Measurements from ENCODE around the gene FAM81B. TPM values are rescaled to one million over a fixed set of nuclear protein-coding genes. Genes with fewer than 3 reads are reported as not detected.

The FAM81B gene
- total and polyA plus RNA-seq, 2 experiments from 2014 or later: 0.80 TPM; not detected in 1

GRCh38 chr5:95417971-95418370 lies 26.8 kb downstream of the FAM81B start:
- no peak overlapping the region for H3K4me2 ChIP-seq

DNA sequence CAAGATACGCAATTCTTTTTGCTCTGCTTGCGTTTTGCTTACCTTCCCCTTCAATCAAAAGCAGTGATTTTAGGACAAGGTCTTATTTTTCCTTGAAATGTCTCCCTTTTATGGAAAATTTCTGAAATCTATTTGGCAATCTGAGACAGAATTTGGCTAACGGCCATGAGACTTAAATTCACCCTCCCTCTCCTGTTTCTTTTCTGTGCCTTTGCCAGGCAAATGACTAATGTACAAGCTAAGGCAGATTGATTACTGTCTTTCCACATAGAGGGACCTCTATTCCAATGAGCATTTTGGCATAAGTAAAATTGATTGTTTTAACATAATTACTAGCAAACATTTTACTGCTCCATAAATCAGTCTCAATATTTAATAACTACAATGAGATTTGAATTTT lies 31.7 kb downstream of the FAM81B start:
- TF ChIP-seq CTCF (IDR thresholded peaks at IDR 0.05; ENCODE audit: poor library complexity) (no peak), EZH2phosphoT487 (IDR thresholded peaks at IDR 0.05; ENCODE audit: low read depth, severe bottlenecking, unreplicated experiment) (no peak), EZH2 (IDR thresholded peaks at IDR 0.05; ENCODE audit: borderline replicate concordance) (no peak)
- Histone ChIP-seq H3K9me2 (replicated peaks; ENCODE audit: insufficient read depth) (no peaks in the 10 kb centered on the region), H3K4me2 (no peak overlapping the region), H3K4me3 (no peak overlapping the region), H3K79me2 (no peaks in the 10 kb centered on the region), H3K27me3 (no peaks in the 10 kb centered on the region), H3K4me1 (ENCODE audit: insufficient read depth) (no peaks in the 10 kb centered on the region), H2AFZ (no peak overlapping the region), H3K36me3 (replicated peaks; ENCODE audit: insufficient read depth, low read depth) (no peaks in the 10 kb centered on the region), H3K27ac (no peak overlapping the region), H4K20me1 (ENCODE audit: insufficient read depth, poor library complexity, severe bottlenecking) (no peaks in the 10 kb centered on the region), H3K9me3 (ENCODE audit: low read depth) (no peaks in the 10 kb centered on the region)
- no peak for DNase-seq (ENCODE audit: low spot score)
- 92% methylated on average over 3 of the region's 3 CpGs for WGBS (ENCODE audit: low lambda C conversion rate, missing lambda C conversion rate)

More at GRCh38 chr5:95417971-95418370, 26.8 kb downstream of the FAM81B start:
- TF ChIP-seq EZH2phosphoT487 (IDR thresholded peaks at IDR 0.05; ENCODE audit: low read depth, severe bottlenecking, unreplicated experiment): no peak
- no peak for TF ChIP-seq EZH2 (IDR thresholded peaks at IDR 0.05; ENCODE audit: borderline replicate concordance)
- TF ChIP-seq CTCF (IDR thresholded peaks at IDR 0.05; ENCODE audit: poor library complexity): no peak
- no peaks in the 10 kb centered on the region for H3K36me3 ChIP-seq (replicated peaks; ENCODE audit: insufficient read depth, low read depth)
- no peak overlapping the region for H3K4me3 ChIP-seq
- no peak for DNase-seq (ENCODE audit: low spot score)
- no peaks in the 10 kb centered on the region for H4K20me1 ChIP-seq (ENCODE audit: insufficient read depth, poor library complexity, severe bottlenecking)
- H2AFZ ChIP-seq: no peak overlapping the region
- whole genome bisulfite sequencing (ENCODE audit: low lambda C conversion rate, missing lambda C conversion rate): 92% methylated on average over 3 of the region's 3 CpGs
- no peaks in the 10 kb centered on the region for H3K4me1 ChIP-seq (ENCODE audit: insufficient read depth)
- no peaks in the 10 kb centered on the region for H3K9me3 ChIP-seq (ENCODE audit: low read depth)
- no peaks in the 10 kb centered on the region for H3K27me3 ChIP-seq
- no peak overlapping the region for H3K27ac ChIP-seq
- no peaks in the 10 kb centered on the region for H3K9me2 ChIP-seq (replicated peaks; ENCODE audit: insufficient read depth)
- H3K79me2 ChIP-seq: no peaks in the 10 kb centered on the region

- Histone ChIP-seq H3K4me2 (no peak overlapping the region), H3K9me2 (replicated peaks; ENCODE audit: insufficient read depth) (no peaks in the 10 kb centered on the region), H3K36me3 (replicated peaks; ENCODE audit: insufficient read depth, low read depth) (no peaks in the 10 kb centered on the region), H3K9me3 (ENCODE audit: low read depth) (no peaks in the 10 kb centered on the region), H4K20me1 (ENCODE audit: insufficient read depth, poor library complexity, severe bottlenecking) (no peaks in the 10 kb centered on the region), H3K4me3 (no peak overlapping the region), H2AFZ (no peak overlapping the region), H3K27me3 (no peaks in the 10 kb centered on the region), H3K4me1 (ENCODE audit: insufficient read depth) (no peaks in the 10 kb centered on the region), H3K27ac (no peak overlapping the region), H3K79me2 (no peaks in the 10 kb centered on the region)
- WGBS (ENCODE audit: low lambda C conversion rate, missing lambda C conversion rate): 85% methylated on average over 4 of the region's 4 CpGs
- DNase-seq (ENCODE audit: low spot score): no peak
- no peak for TF ChIP-seq EZH2phosphoT487 (IDR thresholded peaks at IDR 0.05; ENCODE audit: low read depth, severe bottlenecking, unreplicated experiment)
- no peak for TF ChIP-seq CTCF (IDR thresholded peaks at IDR 0.05; ENCODE audit: poor library complexity)
- TF ChIP-seq EZH2 (IDR thresholded peaks at IDR 0.05; ENCODE audit: borderline replicate concordance): no peak
Measured at GRCh38 chr5:95424016-95424415, 32.9 kb downstream of the FAM81B start.

DNA sequence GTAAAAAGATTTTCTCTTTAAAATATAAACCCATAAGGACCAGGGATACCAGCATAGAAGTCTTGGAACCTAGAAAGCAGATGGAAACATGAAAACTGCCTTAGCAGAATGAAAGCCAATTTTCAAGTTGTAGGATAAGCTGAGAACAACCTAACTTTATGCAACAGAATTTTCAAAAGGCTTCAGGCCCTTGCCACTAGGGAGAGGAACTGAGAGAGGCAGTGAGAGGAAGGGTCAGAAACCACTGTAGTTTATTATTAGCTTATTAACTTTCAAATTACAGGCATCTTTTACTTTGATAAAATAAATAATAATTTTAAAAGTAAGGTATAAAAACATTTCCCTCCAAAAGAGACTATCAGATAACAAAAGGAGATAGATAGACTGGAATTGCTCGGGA lies 33.4 kb downstream of the FAM81B start:
- H3K27ac ChIP-seq: no peak overlapping the region
- no peak for TF ChIP-seq EZH2 (IDR thresholded peaks at IDR 0.05; ENCODE audit: borderline replicate concordance)
- no peak for TF ChIP-seq EZH2phosphoT487 (IDR thresholded peaks at IDR 0.05; ENCODE audit: low read depth, severe bottlenecking, unreplicated experiment)
- no peak for TF ChIP-seq CTCF (IDR thresholded peaks at IDR 0.05; ENCODE audit: poor library complexity)

More for the DNA sequence above, 33.4 kb downstream of the FAM81B start:
- H2AFZ ChIP-seq: no peak overlapping the region
- no peaks in the 10 kb centered on the region for H3K4me1 ChIP-seq (ENCODE audit: insufficient read depth)
- H3K9me2 ChIP-seq (replicated peaks; ENCODE audit: insufficient read depth): no peaks in the 10 kb centered on the region
- no peaks in the 10 kb centered on the region for H3K9me3 ChIP-seq (ENCODE audit: low read depth)
- H3K79me2 ChIP-seq: no peaks in the 10 kb centered on the region
- no peaks in the 10 kb centered on the region for H3K36me3 ChIP-seq (replicated peaks; ENCODE audit: insufficient read depth, low read depth)
- no peak overlapping the region for H3K4me3 ChIP-seq
- no peak overlapping the region for H3K4me2 ChIP-seq
- H4K20me1 ChIP-seq (ENCODE audit: insufficient read depth, poor library complexity, severe bottlenecking): no peaks in the 10 kb centered on the region
- DNase-seq (ENCODE audit: low spot score): no peak
- no peaks in the 10 kb centered on the region for H3K27me3 ChIP-seq
- 84% methylated on average over 1 of the region's 1 CpG for WGBS (ENCODE audit: low lambda C conversion rate, missing lambda C conversion rate)
